ENCODE measurements around the gene ABCC8.

DNA sequence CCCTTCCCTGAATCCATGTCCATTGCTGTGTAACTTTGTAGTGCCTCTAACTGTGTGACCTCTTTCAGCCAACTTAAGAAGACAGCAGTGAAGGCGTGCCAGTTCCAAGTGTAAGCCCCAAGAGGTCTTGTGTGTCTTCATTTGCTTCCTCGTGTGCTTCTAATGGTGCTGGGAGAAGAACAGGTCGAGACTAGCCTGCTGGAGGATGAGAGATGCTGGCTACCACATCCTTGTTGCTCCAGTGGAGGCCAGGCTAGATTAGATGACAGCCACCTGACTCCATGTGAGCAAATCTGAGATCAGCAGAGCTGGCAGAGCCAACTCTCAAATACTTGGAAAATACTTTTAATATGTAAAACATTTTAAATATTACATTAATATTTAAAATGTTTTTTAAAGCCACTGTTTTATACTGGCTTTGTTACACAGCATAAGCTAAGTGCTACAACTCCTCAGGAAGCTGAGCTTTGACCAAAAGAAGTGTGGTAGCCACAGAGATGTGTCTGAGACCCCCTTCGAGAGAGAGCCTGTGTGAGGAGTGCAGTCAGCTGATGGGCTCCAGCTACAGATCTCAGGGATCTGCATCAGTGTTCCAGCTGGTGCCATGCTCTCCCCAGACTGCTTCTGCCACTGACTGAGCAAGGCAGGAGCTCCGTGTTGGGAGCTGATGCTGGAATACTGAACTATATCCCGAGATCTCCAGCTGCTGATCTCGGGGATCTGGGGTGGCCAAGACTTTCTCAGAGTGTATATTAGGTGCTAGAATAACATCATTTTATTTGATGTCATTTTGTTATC is 97.1 kb downstream of the ABCC8 start:
- TF ChIP-seq, protein P1, sequence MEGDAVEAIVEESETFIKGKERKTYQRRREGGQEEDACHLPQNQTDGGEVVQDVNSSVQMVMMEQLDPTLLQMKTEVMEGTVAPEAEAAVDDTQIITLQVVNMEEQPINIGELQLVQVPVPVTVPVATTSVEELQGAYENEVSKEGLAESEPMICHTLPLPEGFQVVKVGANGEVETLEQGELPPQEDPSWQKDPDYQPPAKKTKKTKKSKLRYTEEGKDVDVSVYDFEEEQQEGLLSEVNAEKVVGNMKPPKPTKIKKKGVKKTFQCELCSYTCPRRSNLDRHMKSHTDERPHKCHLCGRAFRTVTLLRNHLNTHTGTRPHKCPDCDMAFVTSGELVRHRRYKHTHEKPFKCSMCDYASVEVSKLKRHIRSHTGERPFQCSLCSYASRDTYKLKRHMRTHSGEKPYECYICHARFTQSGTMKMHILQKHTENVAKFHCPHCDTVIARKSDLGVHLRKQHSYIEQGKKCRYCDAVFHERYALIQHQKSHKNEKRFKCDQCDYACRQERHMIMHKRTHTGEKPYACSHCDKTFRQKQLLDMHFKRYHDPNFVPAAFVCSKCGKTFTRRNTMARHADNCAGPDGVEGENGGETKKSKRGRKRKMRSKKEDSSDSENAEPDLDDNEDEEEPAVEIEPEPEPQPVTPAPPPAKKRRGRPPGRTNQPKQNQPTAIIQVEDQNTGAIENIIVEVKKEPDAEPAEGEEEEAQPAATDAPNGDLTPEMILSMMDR (IDR thresholded peaks at IDR 0.05), result no peak
- TF ChIP-seq POLR2A (IDR thresholded peaks at IDR 0.05), result no peak
